CD4-positive, alpha-beta T cell treated with Interleukin-12 subunit alpha and Interleukin-12 subunit beta, for 1 hour (primary cell): ENCODE measurements around the gene NFIA.

Experiments used
- DNase-seq: peaks from one replicate; pipeline ENCODE4 v3.0.0-alpha.2; 2020

Gene NFIA

DNA sequence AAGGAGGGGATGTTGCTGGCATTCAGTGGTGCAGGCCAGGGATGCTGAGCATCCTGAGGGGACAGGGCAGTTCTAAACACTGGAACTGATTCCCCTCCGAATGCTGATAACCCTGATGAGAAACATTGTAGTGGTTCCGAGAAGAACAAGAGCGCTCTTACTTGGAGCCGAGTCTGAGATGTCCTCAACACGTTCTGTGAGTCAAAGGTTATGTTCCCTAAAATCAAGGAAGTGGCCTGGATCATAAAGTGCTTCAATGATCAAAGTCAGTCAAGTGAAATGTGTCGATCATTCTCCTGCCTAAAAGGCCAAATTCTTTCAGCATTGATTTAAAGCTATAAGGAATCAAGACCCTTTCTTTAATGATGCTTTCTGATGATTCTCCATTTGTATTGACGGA lies 234.1 kb downstream of the NFIA start:
- no peak for DNase-seq

DNA sequence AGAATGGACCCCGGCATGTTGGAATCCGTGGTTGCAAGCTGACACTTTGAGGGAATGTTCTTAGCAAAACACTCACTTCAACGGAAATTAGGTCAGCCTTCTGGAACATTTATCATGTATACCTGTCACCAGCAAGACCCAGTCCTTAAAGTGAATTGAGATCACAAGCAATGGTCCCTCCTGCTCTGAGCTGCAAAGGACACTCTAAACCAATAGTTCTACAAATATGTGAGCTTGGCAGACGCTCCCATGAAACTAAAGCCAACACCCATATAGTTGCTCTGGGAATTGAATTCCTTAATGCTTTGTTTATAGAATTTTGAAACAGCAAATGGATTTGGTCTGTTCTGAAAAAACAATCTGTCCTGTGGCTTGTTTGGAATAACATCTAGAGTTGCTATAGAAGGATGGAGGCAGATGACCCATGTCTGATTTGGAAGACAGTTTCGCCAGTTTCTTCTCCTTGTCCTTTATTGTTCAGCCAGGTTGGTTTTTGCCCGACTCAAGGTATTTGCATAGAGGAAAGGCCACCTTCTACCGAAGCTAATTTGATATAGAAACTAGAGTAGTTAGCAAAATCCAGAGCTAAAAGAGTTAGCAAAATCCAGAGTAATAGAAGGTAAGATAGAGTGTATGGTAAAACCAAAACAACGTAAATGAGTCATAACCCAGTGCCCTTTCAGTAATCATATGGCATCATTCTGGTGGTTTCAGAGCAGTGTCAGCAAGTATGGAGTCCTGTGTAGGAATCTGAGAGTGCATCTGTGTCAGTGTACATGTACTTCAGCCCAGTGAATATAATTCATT lies 236.2 kb downstream of the NFIA start:
- DNase-seq, result no peak

DNA sequence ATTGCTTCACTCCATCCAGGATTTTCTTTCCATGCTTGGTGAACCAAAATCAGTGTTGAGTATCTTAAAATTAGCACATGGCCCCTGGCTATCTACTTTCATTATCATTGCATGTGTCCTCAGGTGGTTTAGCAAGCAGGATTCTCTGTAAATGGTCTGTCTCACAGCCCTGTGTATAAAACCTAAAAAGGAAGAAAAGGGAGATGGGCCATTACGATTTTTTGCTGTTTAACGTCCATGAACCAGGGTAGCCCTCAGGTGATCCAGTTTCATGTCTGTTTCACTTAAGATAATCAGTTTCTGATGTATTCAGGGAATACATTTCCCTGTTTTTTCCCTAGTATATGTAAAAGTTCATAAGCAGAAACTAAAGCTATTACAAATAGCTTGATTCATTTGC lies 238.2 kb downstream of the NFIA start:
- DNase-seq, result no peak

DNA sequence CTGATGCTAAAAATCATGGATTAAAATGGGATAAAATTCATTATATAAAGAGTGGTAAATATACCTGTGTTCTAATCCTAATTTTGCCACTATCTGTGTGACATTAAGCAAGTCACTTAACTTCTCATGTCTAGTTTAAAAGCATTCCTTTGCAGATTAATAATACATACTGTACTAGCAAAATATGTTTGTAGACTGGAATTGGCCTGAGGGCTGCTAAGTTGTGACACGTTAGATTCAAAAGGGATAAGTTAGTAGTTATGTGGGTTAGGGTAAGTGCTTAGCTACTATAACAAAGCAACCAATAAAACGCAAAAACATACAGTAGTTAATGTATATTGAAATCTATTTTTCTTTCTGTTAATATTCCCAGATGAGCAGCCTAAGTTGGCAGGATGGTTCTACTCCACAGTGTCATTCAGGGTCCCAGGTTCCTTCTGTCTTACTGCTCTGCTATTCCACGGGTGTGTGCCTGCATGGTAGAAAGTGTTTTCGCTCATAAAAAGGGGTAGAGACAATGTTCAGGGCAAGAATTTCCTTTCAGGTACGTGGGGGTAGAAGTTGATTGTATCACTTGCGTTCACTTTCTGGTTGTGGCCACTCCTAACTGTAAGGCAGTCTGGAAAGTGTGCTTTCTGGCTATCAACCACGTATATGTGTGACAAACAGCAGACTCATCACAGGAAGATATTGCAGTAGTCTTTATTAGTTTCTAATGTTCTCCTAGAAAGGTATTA lies 239.8 kb downstream of the NFIA start:
- no peak for DNase-seq

DNA sequence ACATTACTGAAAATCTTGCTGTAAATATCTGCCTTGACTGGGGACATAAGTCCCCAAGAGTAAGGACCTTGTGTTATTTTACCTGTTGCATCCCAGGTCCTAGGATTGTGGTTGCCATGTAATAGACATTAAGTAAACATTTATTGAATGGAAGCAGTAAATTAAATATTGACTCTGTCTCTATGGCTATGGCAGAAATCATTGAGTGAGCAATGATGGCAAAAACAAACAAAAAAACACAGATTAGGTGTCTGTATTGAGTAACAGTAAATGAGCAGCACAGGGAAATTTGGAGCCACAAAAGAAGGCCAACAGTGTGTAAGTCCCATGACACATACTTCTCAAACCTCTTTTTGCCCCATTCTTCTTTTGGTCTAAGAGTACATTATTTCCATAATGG lies 240.4 kb downstream of the NFIA start:
- no peak for DNase-seq

DNA sequence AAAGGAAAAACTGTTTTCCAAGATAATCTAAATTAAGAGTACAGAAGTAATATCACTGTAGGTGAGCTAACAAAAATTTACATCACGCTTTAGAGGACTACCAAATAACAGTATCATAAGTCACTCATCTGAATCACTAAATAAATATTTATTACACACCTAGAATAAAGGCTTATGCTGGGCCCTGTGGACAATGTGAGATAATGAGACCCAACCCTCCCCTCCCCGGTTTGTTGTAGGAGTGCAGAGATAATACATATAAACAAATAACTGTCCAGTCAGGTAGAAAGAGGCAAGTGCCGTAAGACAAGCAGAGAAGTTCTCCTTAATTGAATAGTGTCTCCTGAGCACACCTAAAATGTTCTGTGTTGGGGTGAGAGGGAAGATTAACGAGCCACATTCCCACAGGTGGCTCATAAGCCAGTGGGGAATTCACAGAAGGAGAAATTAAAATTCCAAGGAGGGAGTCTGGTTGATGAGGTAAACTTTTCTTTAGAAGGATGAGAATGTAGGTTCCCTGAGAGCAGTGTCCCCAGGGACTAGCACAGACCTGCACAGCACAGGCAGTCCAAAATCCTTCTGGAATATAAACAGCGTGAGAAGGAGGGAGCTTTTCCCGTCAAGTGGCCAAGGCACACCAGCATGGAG lies 241.4 kb downstream of the NFIA start:
- DNase-seq, result no peak

DNA sequence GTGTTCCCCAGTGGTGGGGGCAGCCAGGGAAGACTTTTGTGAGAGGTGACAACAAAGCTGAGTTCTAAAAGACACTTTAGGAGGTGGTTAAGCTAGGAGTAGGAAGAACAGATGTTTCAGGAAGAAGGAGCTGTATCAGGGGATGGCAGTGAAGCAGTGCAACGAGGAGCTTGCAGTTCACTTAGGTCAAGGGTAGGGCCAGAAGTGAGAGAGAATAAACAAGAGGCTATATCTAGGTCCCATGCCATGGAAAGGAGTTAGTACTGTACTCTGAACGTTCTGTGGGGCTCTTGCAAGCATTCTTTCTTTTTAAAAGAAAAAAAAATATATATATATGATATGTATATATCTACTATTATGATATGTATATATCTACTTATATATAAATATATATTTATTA lies 244.4 kb downstream of the NFIA start:
- DNase-seq, result no peak

DNA sequence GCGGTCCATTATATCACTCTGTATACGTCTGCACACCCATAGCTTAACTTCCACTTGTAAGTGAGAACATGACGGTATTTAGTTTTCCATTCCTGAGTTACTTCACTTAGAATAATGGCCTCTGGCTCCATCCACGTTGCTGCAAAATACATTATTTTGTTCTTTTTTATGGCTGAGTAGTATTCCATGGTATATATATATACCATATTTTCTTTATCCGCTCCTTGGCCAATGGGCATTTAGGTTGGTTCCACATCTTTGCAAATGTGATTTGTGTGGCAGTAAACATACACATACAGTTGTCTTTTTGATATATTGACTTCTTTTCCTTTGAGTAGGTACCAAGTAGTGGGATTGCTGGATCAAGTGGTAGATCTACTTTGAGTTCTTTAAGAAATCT lies 245.1 kb downstream of the NFIA start:
- DNase-seq, result no peak

DNA sequence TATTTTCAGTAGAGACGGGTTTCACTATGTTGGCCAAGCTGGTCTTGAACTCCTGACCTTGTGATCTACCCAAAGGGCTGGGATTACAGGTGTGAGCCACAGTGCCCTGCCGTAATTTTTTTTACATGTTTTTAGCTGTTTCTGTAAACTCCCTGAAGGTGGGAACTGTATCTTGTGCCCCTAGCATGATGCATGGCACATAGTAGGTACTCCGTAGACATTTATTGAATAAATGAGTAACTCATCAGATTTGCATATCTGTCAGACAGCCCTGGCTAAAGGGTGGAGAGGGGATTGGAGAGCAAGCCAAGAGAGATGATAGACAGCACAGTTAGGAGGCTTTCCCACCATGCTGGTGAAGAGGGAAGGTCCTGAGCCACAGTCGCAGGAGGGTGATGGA lies 247.2 kb downstream of the NFIA start:
- DNase-seq, result no peak

DNA sequence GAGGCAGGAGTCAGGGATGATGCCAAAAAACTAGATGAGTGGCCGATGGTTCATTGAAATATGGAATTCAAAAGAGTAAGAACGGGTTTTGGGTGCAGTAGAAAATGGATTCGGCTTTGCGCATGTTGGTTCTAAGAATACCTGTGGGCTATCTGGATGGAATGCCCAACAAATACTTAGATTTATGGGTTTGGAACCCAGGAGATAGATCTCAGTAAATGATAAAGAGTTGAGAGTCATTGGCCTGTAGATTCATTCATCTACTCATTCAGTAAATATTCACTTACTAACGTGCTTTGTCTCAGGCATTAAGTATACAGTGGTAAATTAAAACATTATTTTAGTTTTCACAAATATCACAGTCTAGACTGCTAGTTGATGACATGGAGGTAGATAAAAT lies 247.7 kb downstream of the NFIA start:
- DNase-seq, result no peak

DNA sequence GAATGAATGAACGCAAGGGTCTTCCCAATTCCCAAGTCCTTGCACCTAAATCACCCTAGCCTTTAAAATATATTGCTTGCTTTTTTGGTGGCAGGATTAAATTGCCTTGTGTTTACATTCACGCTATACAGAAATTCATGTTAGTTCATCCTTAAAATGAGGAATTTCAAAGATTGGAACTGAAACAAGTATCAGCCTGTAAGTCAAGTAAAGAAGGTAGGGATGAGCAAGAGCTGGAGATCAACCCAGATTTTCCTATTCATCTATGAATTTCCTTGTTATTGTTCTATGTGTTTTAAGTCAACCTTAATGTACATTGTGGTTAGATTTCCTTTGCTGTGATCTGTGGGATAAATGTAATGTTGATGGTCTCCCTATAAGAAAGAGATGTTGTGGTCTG lies 248.2 kb downstream of the NFIA start:
- no peak for DNase-seq

DNA sequence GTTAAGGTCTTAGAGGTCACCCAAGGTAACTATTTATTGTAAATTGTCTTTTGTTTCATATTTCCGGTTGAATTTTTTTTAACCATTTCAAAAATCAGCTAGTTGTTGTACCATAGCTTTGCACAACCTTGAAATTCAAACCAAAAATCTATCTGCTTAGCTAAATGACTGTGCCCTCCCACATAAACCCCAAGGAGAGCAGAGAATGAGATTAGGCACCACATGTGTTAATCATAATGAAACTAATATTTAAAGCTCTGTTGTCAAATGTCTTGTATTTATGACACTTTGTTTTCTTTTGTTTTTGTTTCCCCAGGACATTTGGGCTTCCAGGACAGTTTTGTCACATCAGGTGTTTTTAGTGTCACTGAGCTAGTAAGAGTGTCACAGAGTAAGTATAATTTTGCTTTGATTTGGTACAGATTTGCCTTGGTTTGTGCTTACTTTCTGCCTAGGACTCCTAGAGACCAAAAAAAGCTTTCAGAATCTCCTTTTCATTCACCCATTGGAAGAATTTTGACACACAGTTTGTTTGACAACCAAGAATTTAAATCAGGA lies 249.9 kb downstream of the NFIA start:
- DNase-seq, result no peak

DNA sequence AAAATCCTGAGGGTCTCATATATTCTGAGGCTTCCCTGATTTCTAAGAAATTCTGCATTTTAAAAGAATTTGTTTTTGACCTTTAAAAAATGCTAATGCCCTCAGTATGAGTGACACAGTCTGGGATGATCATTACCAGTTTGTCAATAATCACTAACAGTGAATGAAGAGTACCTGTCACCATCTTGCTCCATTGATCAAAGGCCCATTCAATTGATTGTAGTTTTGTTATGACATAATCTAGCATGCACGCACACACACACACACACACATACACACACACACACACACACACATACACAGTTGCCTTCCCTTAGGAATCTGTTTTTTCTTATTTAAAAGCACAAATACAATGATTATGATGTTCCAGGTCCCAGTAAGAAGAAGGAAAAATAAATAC lies 250.4 kb downstream of the NFIA start:
- no peak for DNase-seq

DNA sequence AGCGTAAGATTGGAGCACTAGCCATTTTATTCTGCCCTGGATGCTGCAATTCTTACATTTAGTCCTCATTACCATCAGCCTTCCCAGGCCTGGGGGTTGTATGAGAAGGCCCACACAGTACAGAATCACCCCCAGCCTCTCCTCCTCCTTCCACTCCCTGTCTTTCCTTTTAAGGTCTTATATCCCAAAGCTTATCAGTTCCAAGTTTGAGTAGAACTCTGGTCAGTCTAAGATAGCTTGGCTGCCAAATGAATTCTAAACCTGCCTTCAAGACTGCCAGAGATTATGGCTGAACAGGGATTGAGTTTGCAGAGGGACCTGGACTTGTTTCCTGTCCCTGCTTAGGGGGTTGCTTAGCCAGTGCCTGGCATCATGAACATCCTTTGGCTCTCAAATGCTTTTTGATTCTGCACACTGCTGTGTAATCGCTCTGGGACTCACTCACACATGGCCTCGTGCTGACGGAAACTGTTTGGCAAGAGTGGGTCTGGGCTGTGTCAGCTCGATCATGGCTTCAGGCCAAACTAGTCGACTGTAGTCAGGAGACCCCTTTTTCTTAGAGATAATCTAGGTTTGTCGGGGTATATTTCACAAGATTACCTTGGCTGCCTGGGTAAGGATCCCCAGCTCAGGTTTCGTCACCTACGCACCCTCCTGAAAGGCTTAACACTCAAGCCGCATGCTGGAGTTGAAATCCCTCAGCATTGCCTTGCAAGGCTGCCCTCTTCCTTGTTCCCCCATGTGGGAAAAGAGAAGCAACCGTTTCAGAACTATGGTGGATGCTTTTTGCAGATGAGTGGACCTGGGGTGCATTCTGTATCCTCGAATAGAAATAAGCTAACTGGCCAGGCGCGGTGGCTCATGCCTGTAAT lies 252.6 kb downstream of the NFIA start:
- DNase-seq, result no peak

DNA sequence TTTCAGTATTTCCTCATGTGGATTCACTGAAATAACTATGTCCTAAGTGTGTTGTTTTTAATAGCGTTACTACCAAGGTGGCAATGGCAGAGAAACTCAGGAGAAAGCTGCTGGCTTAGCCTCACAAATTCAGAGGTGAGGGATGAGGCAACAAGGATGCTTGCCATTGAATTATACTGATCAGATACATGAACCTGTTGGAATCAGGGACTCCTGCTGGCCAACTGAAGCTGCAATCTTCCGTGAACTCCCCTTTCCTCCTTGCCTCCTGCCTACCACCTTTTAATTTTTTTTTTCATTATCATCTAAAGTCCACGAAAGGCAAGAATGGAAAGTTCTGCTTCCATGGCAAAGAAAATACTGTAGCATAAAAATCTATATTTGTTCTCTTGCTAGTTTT lies 254.7 kb downstream of the NFIA start:
- DNase-seq, result no peak

DNA sequence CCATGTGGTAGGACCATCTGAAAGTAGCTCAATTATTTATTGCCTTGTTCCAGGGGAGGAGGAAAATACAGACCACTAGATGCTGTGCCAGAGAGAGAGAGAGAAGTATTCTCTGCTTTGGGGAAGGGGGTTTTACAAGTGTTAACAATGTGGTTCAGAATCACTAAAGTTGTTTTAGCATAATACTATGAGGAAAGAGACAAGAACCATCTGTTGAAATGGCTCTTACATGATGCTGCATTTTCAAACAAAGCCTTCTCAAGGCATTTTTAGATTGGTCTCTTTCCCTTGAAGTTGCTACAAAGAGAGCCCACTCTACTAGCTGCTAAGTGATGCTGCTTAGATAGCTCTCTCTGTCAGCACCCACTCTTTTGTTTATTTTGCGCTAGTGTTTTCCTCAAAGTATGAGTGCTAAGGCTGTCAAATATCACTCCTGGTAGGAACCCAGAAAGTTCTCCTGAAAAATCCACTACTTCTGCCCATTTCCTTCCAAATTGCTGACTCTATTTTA lies 255.1 kb downstream of the NFIA start:
- no peak for DNase-seq

DNA sequence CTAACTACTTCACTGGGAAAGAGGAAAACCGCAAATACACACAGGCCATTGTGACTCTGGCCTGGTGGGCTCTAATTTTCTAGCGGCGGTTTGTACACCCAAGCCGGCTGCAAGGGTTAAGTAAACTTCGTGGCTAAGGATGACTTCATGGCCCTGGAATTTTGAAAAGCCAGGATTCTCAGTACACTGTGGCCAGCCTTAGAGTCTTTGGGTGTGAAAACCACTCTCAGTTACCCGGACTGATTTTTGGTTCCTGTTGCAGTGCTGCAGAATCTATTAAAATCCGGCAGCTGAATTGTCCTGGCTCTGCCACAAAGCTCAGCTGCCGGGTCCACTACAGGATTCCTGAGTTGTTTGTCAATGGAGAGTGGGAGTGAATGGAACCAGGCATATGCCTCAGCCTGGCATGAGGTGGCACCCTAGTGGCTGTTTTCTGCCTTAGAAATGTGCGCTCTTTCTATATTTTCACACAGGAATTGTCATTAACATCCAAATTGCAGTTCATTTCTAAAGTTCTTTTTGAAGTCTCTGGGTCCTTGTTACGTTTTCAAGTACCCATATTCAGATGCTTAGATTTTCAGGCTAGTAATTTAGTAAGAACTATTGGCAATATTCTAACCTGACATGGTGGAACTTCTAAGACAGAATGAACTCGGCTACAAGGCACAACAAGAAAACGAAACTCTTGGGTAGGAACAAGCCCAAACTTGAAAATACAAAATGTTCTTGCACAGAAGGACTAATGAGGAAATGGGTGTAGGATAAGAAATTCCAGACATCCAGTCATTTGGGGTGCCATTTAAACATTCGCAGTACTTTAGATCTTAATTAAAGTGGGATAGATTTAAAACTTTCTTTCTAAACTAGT lies 255.9 kb downstream of the NFIA start:
- DNase-seq, result no peak

DNA sequence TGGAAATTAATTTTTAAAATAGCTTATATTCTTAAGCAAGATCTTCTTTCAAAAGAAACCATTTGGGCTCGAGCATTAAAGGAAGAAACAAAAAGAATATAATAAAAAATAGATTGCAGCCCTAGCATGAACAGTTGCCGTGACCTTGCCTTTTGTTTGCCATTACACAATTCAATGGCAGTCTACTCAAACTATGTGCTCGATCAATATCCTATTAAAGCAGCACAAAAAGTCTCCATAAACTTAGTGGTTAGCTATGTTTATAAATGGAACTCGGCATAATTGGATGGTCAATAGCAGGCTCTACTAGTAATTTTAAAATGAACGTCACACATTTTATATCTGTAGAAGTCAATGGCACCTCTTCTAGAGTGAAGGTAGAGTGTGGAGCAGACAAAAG lies 256.5 kb downstream of the NFIA start:
- no peak for DNase-seq

DNA sequence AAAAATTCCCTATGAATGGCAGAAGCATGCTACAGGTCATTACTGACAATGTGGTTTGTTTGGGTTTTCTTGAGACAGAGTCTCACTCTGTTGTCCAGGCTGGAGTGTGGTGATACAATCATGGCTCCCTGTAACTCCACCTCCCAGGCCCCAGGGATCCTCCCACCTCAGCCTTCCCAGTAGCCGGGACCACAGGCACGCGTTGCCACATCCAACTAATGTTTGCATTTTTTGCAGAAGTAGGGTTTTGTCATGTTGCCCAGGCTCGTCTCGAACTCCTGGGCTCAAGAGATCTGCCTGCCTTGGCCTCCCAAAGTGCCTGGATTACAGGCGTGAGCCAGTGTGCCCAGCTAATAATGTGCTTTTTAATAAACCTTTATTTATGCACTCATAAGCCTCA lies 259.1 kb downstream of the NFIA start:
- no peak for DNase-seq

DNA sequence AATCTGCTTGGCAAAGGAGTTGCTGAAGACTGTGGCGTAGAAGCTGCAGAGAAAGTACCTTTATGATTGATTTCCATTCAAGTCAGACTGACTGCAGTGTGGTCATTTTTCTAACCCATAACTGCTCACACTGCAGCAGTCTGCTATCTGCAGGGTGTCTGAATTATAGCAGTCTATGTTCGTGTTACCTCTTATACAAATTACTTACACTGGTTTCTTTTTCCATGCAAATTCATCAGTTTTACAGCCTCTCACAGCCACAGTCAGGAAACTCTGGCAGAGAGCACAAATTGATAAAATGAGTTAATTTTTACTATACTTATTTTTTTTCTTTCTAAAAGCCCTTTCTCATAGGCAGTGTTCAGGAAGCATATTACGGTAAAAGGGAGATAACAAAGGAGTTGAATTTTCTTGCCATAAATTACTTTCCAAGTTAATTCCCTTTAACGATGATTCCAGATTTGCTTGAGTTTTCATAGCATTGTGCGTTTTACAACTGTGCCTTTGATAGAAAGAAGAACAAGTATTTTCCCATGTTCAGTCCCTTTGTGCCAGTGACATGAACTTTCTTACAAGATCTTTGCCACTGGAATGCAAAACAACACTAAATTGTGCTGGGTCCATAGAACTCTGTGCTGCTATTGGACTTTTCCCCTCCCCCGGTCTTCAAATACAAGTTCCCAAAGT lies 261.5 kb downstream of the NFIA start:
- DNase-seq, result no peak

DNA sequence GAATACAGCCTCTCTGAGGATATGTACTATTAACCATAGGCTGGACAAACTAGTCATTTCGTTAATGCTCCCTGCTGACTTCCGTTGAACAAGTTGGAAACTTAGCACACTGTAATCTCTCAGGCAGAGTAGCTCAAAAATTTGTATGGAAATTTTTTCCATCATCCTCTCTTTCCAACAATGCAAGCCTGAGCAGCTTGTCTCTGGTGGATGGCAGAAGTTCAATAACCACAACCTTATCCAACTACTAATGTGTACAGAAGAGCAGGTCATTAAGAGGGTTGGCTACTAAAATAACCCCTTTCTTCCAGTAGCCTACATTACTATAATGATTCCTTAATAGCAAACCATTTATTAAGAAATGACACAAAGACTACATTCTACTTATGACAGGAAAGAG lies 262.3 kb downstream of the NFIA start:
- DNase-seq, result no peak
